Endothelial cell (in vitro differentiated cells): ENCODE measurements around the gene SLC26A4. TPM values are rescaled to one million over a fixed set of nuclear protein-coding genes. Genes with fewer than 3 reads are reported as not detected.

Source experiments
- DNase-seq: peaks from one replicate; pipeline ENCODE4 v3.0.0; 2021; ENCODE audit warnings: low spot score
- H3K27ac Mint-ChIP-seq: one replicate; pipeline ENCODE4 v1.8.0; 2021; ENCODE audit warnings: mixed read lengths, inconsistent platforms; ENCODE audit not compliant: unreplicated experiment
- H3K27me3 Mint-ChIP-seq: one replicate; pipeline ENCODE4 v1.8.0; 2021; ENCODE audit warnings: mild to moderate bottlenecking, moderate library complexity, mixed read lengths, inconsistent platforms; ENCODE audit not compliant: unreplicated experiment
- H3K36me3 Mint-ChIP-seq: one replicate; pipeline ENCODE4 v1.8.0; 2021; ENCODE audit warnings: mild to moderate bottlenecking, low read depth, mixed read lengths, inconsistent platforms; ENCODE audit not compliant: unreplicated experiment
- H3K4me1 Mint-ChIP-seq: one replicate; pipeline ENCODE4 v1.8.0; 2021; ENCODE audit warnings: mild to moderate bottlenecking, mixed read lengths, inconsistent platforms; ENCODE audit not compliant: unreplicated experiment
- H3K4me3 Mint-ChIP-seq: one replicate; pipeline ENCODE4 v1.8.0; 2021; ENCODE audit warnings: mild to moderate bottlenecking, mixed read lengths, inconsistent platforms; ENCODE audit not compliant: unreplicated experiment
- H3K9me3 Mint-ChIP-seq: one replicate; pipeline ENCODE4 v1.8.0; 2021; ENCODE audit warnings: mixed read lengths, inconsistent platforms; ENCODE audit not compliant: unreplicated experiment
- total RNA-seq: library from RNA; stranded (reverse); fragmentation: NEBNext Ultra II Directional; extraction: Animal tissue kit (Norgen Biotek cat#: 25700); gene quantifications from one replicate; pipeline ENCODE4 v1.2.1, GENCODE V29; 2021; ENCODE audit not compliant: unreplicated experiment
- TF ChIP-seq, protein P1 (sequence below): fragments of 200-600 bp; sonication (generic); IDR thresholded peaks from one replicate; pipeline ENCODE4 v1.5.0; 2021; ENCODE audit warnings: antibody characterized with exemption; ENCODE audit not compliant: unreplicated experiment

The SLC26A4 gene
- total RNA-seq, 1 donor from 2014 or later: 0.67 TPM

DNA sequence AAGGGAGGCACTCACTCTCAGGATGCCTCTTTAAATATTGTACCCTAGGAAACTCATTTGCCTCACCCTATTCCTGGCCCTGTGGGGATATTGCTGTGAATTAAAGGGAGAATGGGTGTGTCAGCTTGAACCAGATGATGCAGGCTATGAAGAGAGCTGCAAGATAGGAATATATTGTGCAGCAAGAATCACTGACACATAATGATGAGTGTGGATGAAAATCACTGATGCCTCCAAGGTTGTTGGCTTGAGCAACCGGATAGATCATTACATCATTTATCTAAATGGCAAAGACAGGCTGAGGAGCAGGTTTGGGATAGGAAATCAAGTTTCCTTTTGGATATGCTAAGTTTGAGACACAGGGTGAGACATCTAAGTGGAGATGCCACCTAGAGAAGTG, 6.2 kb downstream of the SLC26A4 start:
- no peak overlapping the region for H3K27ac Mint-ChIP-seq
- TF ChIP-seq, protein P1, sequence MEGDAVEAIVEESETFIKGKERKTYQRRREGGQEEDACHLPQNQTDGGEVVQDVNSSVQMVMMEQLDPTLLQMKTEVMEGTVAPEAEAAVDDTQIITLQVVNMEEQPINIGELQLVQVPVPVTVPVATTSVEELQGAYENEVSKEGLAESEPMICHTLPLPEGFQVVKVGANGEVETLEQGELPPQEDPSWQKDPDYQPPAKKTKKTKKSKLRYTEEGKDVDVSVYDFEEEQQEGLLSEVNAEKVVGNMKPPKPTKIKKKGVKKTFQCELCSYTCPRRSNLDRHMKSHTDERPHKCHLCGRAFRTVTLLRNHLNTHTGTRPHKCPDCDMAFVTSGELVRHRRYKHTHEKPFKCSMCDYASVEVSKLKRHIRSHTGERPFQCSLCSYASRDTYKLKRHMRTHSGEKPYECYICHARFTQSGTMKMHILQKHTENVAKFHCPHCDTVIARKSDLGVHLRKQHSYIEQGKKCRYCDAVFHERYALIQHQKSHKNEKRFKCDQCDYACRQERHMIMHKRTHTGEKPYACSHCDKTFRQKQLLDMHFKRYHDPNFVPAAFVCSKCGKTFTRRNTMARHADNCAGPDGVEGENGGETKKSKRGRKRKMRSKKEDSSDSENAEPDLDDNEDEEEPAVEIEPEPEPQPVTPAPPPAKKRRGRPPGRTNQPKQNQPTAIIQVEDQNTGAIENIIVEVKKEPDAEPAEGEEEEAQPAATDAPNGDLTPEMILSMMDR: no peak
- H3K4me3 Mint-ChIP-seq: no peak overlapping the region
- no peak for DNase-seq
- H3K9me3 Mint-ChIP-seq: no peaks in the 10 kb centered on the region
- no peaks in the 10 kb centered on the region for H3K36me3 Mint-ChIP-seq
- H3K27me3 Mint-ChIP-seq: peaks cover 6% of the 10 kb centered on the region
- no peaks in the 10 kb centered on the region for H3K4me1 Mint-ChIP-seq

GRCh38 chr7:107667341-107667740, 6.7 kb downstream of the SLC26A4 start:
- Mint-ChIP-seq H3K4me1 (no peaks in the 10 kb centered on the region), H3K27ac (no peak overlapping the region), H3K27me3 (peaks cover 2% of the 10 kb centered on the region), H3K36me3 (no peaks in the 10 kb centered on the region), H3K9me3 (no peaks in the 10 kb centered on the region), H3K4me3 (no peak overlapping the region)
- TF ChIP-seq, protein P1: no peak
- DNase-seq: no peak

GRCh38 chr7:107668296-107668695, 7.7 kb downstream of the SLC26A4 start:
- no peak for DNase-seq
- Mint-ChIP-seq H3K4me3 (no peak overlapping the region), H3K9me3 (no peaks in the 10 kb centered on the region), H3K4me1 (no peaks in the 10 kb centered on the region), H3K27me3 (no peaks in the 10 kb centered on the region), H3K36me3 (no peaks in the 10 kb centered on the region), H3K27ac (no peak overlapping the region)
- TF ChIP-seq, protein P1: no peak

DNA sequence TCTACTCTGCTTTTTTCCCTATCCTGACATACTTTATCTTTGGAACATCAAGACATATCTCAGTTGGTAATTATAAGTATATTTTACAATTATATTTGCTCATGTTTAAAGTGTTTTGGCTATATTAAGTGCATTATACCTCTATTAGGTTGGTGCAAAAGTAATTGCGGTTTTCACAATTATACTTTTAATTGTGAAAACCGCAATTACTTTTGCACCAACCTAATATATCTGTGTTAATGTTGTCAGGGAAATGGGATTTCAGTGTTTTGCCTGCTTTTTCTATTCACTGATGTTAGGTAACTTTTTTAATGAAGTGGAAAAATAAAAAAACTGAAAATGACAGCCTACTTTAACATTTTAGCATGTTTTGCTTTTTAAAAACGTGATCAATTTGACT, 11.6 kb downstream of the SLC26A4 start:
- Mint-ChIP-seq H3K4me3 (no peak overlapping the region), H3K27ac (no peak overlapping the region), H3K4me1 (no peaks in the 10 kb centered on the region), H3K36me3 (no peaks in the 10 kb centered on the region), H3K27me3 (no peaks in the 10 kb centered on the region), H3K9me3 (no peaks in the 10 kb centered on the region)
- no peak for DNase-seq
- TF ChIP-seq, protein P1: no peak

DNA sequence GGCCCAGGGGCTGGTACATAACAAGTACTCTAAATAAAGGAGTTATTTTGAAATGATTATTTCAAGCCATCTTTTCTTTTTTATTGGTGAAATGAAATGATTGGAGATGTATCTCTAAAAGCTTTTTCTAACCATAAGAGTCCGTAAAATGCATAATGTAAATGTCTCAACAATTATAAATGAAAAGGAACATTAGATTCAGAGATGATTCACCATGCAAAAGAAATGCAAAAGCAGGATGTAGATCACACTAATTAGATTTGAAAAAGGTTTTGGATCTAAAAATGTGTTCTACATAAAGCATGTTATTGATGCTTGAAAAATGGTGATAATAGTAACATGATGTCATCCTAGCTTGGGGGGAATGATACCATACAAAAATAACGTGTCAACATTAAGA, 15.6 kb downstream of the SLC26A4 start:
- DNase-seq: no peak
- no peaks in the 10 kb centered on the region for H3K9me3 Mint-ChIP-seq
- no peak overlapping the region for H3K4me3 Mint-ChIP-seq

More for the DNA sequence above, 15.6 kb downstream of the SLC26A4 start:
- H3K36me3 Mint-ChIP-seq: no peaks in the 10 kb centered on the region
- H3K27ac Mint-ChIP-seq: no peak overlapping the region
- H3K4me1 Mint-ChIP-seq: no peaks in the 10 kb centered on the region
- no peaks in the 10 kb centered on the region for H3K27me3 Mint-ChIP-seq
- TF ChIP-seq, protein P1: no peak
